HepG2 (cell line): Measurements from ENCODE around the gene CHTF18. TPM values are rescaled to one million over a fixed set of nuclear protein-coding genes. Genes with fewer than 3 reads are reported as not detected.

ENCODE experiments used
- ARNT ChIP-seq: fragments of 450-650 bp; IDR thresholded peaks from 2 replicates; pipeline ENCODE4 v1.6.1; 2017
- ARNT2 ChIP-seq: sonication (generic); formaldehyde crosslinking; IDR thresholded peaks from 2 replicates; pipeline ENCODE4 v1.8.0; 2022; ENCODE audit warnings: mild to moderate bottlenecking, low read depth, missing genetic modification reagents, moderate library complexity
- CENPX ChIP-seq: sonication (generic); formaldehyde crosslinking; IDR thresholded peaks from 2 replicates; pipeline ENCODE4 v1.9.0; 2021; ENCODE audit warnings: mild to moderate bottlenecking, missing genetic modification reagents, moderate library complexity
- KDM2A ChIP-seq: sonication (generic); formaldehyde crosslinking; IDR thresholded peaks from 2 replicates; pipeline ENCODE4 v1.4.0; 2020; ENCODE audit warnings: low read depth, missing genetic modification reagents, borderline replicate concordance
- KMT2B ChIP-seq: IDR thresholded peaks from 2 replicates; pipeline ENCODE4 v1.6.1; 2016; ENCODE audit warnings: missing genetic modification reagents, missing compliant biosample characterization
- MAX ChIP-seq: IDR thresholded peaks from 2 replicates; pipeline ENCODE4 v1.6.1; 2012; ENCODE audit warnings: inconsistent platforms
- SIN3B ChIP-seq: fragments of 150-350 bp; IDR thresholded peaks from 2 replicates; pipeline ENCODE4 v1.6.1; 2014; ENCODE audit warnings: low read length
- SP5 ChIP-seq: IDR thresholded peaks from 2 replicates; pipeline ENCODE4 v1.6.1; 2016; ENCODE audit warnings: low read depth, borderline replicate concordance
- ZBTB7A ChIP-seq: sonication (generic); formaldehyde crosslinking; IDR thresholded peaks from 2 replicates; pipeline ENCODE4 v1.8.0; 2022; ENCODE audit warnings: mild to moderate bottlenecking, missing genetic modification reagents
- ZC3H13 ChIP-seq: sonication (generic); formaldehyde crosslinking; IDR thresholded peaks from 2 replicates; pipeline ENCODE4 v1.8.1; 2023; ENCODE audit warnings: mild to moderate bottlenecking, missing genetic modification reagents, moderate library complexity
- ZFAT ChIP-seq: sonication (generic); formaldehyde crosslinking; conservative IDR thresholded peaks from 2 replicates; pipeline ENCODE4 v1.8.1; 2023; ENCODE audit warnings: missing genetic modification reagents, inconsistent platforms
- ZNF263 ChIP-seq: sonication (generic); formaldehyde crosslinking; IDR thresholded peaks from 2 replicates; pipeline ENCODE4 v1.4.0; 2020; ENCODE audit warnings: missing genetic modification reagents
- ZNF280D ChIP-seq: sonication (generic); formaldehyde crosslinking; IDR thresholded peaks from 2 replicates; pipeline ENCODE4 v1.5.1; 2020; ENCODE audit warnings: mild to moderate bottlenecking, missing genetic modification reagents
- ZNF782 ChIP-seq: sonication (generic); formaldehyde crosslinking; IDR thresholded peaks from 2 replicates; pipeline ENCODE4 v1.4.0; 2020; ENCODE audit warnings: missing genetic modification reagents, mild to moderate bottlenecking, borderline replicate concordance
- ZSCAN29 ChIP-seq: sonication (generic); formaldehyde crosslinking; conservative IDR thresholded peaks from 2 replicates; pipeline ENCODE4 v1.4.0; 2020; ENCODE audit warnings: mild to moderate bottlenecking, missing genetic modification reagents
- polyA plus RNA-seq, 8 experiments: library from polyadenylated mRNA; depleted of rRNA in 3 of 8; stranded (reverse) in 7 of 8; unstranded in 1 of 8; fragments of >200 nt; fragmentation: Illumina TruSeq in 4 of 8; extraction: Trizol in 4 of 8; gene quantifications; 2 replicates each; pipeline versions ENCODE4 v1.2.1 to v1.2.3, GENCODE V29; 2011 to 2016; ENCODE audit warnings: low read depth in 4 of 8, missing spikeins in 1 of 8, mixed read lengths in 1 of 8; ENCODE audit not compliant: insufficient read depth in 1 of 8
- total RNA-seq, 5 experiments: library from RNA; depleted of rRNA; stranded (reverse); fragments of >200 nt; fragmentation: Illumina TruSeq; extraction: Trizol; gene quantifications; 2 replicates each; pipeline ENCODE4 v1.2.3, GENCODE V29; 2016; ENCODE audit warnings: low read depth in 1 of 5
- TF ChIP-seq, protein P1 (sequence below): sonication (generic); formaldehyde crosslinking; IDR thresholded peaks from 2 replicates; pipeline ENCODE4 v1.4.0; 2020; ENCODE audit warnings: missing genetic modification reagents
- TF ChIP-seq, protein P2 (sequence below): IDR thresholded peaks from 2 replicates; pipeline ENCODE4 v1.6.1; 2016; ENCODE audit warnings: missing biosample characterization, missing genetic modification reagents, low read depth
- TF ChIP-seq, protein P3 (sequence below): sonication (generic); formaldehyde crosslinking; IDR thresholded peaks from 2 replicates; pipeline ENCODE4 v1.5.1; 2020; ENCODE audit warnings: missing genetic modification reagents, mild to moderate bottlenecking, borderline replicate concordance
- TF ChIP-seq, protein P4 (sequence below): IDR thresholded peaks from 2 replicates; pipeline ENCODE4 v1.6.1; 2016; ENCODE audit warnings: low read depth, borderline replicate concordance
- TF ChIP-seq, protein P5 (sequence below): sonication (generic); IDR thresholded peaks from 2 replicates; pipeline ENCODE4 v1.6.1; 2016; ENCODE audit warnings: low read depth, borderline replicate concordance

The CHTF18 gene
- total and polyA plus RNA-seq, 2 of the 13 experiments (the other 11 are each of a cell fraction or from before 2014, with no cell fraction given) = 8.6 to 22.9 TPM

- TF ChIP-seq, protein P1, sequence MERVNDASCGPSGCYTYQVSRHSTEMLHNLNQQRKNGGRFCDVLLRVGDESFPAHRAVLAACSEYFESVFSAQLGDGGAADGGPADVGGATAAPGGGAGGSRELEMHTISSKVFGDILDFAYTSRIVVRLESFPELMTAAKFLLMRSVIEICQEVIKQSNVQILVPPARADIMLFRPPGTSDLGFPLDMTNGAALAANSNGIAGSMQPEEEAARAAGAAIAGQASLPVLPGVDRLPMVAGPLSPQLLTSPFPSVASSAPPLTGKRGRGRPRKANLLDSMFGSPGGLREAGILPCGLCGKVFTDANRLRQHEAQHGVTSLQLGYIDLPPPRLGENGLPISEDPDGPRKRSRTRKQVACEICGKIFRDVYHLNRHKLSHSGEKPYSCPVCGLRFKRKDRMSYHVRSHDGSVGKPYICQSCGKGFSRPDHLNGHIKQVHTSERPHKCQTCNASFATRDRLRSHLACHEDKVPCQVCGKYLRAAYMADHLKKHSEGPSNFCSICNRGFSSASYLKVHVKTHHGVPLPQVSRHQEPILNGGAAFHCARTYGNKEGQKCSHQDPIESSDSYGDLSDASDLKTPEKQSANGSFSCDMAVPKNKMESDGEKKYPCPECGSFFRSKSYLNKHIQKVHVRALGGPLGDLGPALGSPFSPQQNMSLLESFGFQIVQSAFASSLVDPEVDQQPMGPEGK (CRISPR knock-in tag) = 0 out of 2 replicates have a peak, but pooled peaks have one; percentile 20
- TF ChIP-seq MAX = peak; percentile 85
- TF ChIP-seq, protein P2, sequence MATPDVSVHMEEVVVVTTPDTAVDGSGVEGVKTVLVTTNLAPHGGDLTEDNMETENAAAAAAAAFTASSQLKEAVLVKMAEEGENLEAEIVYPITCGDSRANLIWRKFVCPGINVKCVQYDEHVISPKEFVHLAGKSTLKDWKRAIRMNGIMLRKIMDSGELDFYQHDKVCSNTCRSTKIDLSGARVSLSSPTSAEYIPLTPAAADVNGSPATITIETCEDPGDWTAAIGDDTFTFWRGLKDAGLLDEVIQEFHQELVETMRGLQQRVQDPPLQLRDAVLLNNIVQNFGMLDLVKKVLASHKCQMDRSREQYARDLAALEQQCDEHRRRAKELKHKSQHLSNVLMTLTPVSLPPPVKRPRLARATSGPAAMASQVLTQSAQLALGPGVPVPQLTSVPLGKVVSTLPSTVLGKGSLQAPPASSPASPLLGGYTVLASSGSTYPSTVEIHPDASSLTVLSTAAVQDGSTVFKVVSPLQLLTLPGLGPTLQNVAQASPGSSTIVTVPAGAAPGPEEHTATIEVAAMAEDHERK (CRISPR knock-in tag) = peak; percentile 85
- TF ChIP-seq ZNF782 (CRISPR knock-in tag) = no peak
- TF ChIP-seq ZSCAN29 (CRISPR knock-in tag) = no peak
- TF ChIP-seq CENPX (CRISPR knock-in tag) = no peak
- TF ChIP-seq SIN3B = peak; percentile 88
- peak; percentile 38; the same call in 1 of the 2 replicates for TF ChIP-seq ARNT2 (CRISPR knock-in tag)
- no peak for TF ChIP-seq ARNT
- TF ChIP-seq ZFAT = no peak
- no peak; the same call in 1 of the 2 replicates for TF ChIP-seq ZNF263 (CRISPR knock-in tag)
- no peak for TF ChIP-seq ZNF280D (CRISPR knock-in tag)
- TF ChIP-seq, protein P3, sequence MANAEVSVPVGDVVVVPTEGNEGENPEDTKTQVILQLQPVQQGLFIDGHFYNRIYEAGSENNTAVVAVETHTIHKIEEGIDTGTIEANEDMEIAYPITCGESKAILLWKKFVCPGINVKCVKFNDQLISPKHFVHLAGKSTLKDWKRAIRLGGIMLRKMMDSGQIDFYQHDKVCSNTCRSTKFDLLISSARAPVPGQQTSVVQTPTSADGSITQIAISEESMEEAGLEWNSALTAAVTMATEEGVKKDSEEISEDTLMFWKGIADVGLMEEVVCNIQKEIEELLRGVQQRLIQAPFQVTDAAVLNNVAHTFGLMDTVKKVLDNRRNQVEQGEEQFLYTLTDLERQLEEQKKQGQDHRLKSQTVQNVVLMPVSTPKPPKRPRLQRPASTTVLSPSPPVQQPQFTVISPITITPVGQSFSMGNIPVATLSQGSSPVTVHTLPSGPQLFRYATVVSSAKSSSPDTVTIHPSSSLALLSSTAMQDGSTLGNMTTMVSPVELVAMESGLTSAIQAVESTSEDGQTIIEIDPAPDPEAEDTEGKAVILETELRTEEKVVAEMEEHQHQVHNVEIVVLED (CRISPR knock-in tag) = peak; percentile 94
- TF ChIP-seq KMT2B (CRISPR knock-in tag) = peak; percentile 26; the same call in 1 of the 2 replicates
- TF ChIP-seq ZBTB7A = no peak
- TF ChIP-seq, protein P4, sequence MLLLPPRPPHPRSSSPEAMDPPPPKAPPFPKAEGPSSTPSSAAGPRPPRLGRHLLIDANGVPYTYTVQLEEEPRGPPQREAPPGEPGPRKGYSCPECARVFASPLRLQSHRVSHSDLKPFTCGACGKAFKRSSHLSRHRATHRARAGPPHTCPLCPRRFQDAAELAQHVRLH = peak; percentile 20; the same call in 1 of the 2 replicates
- TF ChIP-seq, protein P5, sequence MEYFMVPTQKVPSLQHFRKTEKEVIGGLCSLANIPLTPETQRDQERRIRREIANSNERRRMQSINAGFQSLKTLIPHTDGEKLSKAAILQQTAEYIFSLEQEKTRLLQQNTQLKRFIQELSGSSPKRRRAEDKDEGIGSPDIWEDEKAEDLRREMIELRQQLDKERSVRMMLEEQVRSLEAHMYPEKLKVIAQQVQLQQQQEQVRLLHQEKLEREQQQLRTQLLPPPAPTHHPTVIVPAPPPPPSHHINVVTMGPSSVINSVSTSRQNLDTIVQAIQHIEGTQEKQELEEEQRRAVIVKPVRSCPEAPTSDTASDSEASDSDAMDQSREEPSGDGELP = no peak
- peak; percentile 50; the same call in 1 of the 2 replicates for TF ChIP-seq KDM2A
- 0 out of 2 replicates have a peak, but pooled peaks have one; percentile 8 for TF ChIP-seq ZC3H13 (CRISPR knock-in tag)
- TF ChIP-seq SP5 (CRISPR knock-in tag) = no peak
Observed at GRCh38 chr16:788399-789126, at the start of gene CHTF18 (continued).
